GM12878 (cell line): ENCODE data around the gene CYREN. TPM values are rescaled to one million over a fixed set of nuclear protein-coding genes. Genes with fewer than 3 reads are reported as not detected.

ENCODE experiments used
- ATAC-seq: fragments of 200-7000 bp; cut with Tn5 transposase; 3 replicates; pipeline ENCODE4 v1.9.1; 2020; ENCODE audit warnings: mild to moderate bottlenecking, moderate library complexity
- BruUV-seq: library from RNA; stranded (reverse); fragments of 400-500 nt; replicated peaks from 2 replicates; lab custom pipeline; 2021; lab: Mats Ljungman, UMichigan
- CTCF ChIA-PET: fragments of 300-600 bp; sonication (Branson Sonifier 250); formaldehyde crosslinking; extraction: SDS; loops from one replicate; lab custom pipeline; 2021; ENCODE audit warnings: inconsistent platforms; lab: Yijun Ruan, JAX
- POLR2A ChIA-PET: fragments of 350-600 bp; formaldehyde crosslinking; extraction: SDS; loops from one replicate; lab custom pipeline; 2021; ENCODE audit warnings: inconsistent platforms; lab: Charles Lee
- RAD21 ChIA-PET: fragments of 300-600 bp; sonication (Branson Sonifier 250); formaldehyde crosslinking; loops from one replicate; lab custom pipeline; 2023; ENCODE audit warnings: antibody characterized with exemption; ENCODE audit not compliant: unreplicated experiment; lab: Charles Lee
- SMC1A ChIA-PET: fragments of 300-600 bp; sonication (Branson Sonifier 250); formaldehyde crosslinking; loops from one replicate; lab custom pipeline; 2023; ENCODE audit not compliant: unreplicated experiment, uncharacterized antibody; lab: Charles Lee
- DNase-seq: peaks from one replicate; pipeline ENCODE4 v3.0.0-alpha.2; 2011; ENCODE audit warnings: low read depth, low spot score
- FAIRE-seq: peaks from 3 replicates; lab custom pipeline; 2011; peaks lifted over from hg19 to GRCh38; lab: Jason Lieb, UNC
- H2AFZ ChIP-seq: 2 replicates; pipeline ENCODE4 v1.6.0; 2011; ENCODE audit warnings: low read depth, low read length, control low read depth; ENCODE audit not compliant: control insufficient read depth
- H3K27ac ChIP-seq: 2 replicates; pipeline ENCODE4 v1.5.1; 2011; ENCODE audit warnings: control low read depth; ENCODE audit not compliant: control insufficient read depth, insufficient read depth
- H3K27me3 ChIP-seq, 2 experiments: replicated peaks in 1 of 2; 2 replicates each; pipeline versions ENCODE4 v1.6.0 to v1.6.1; 2011; ENCODE audit warnings: low read length in 1 of 2; ENCODE audit not compliant: control insufficient read depth in 2 of 2, insufficient read depth in 2 of 2
- H3K36me3 ChIP-seq, 2 experiments: 2 replicates each; pipeline ENCODE4 v1.5.1; 2011; ENCODE audit warnings: low read length in 1 of 2; ENCODE audit not compliant: control insufficient read depth in 2 of 2, insufficient read depth in 2 of 2
- H3K4me1 ChIP-seq: 2 replicates; pipeline ENCODE4 v1.6.1; 2011; ENCODE audit warnings: mild to moderate bottlenecking, low read length, moderate library complexity, mixed read lengths; ENCODE audit not compliant: control insufficient read depth, insufficient read depth
- H3K4me2 ChIP-seq: 2 replicates; pipeline ENCODE4 v1.6.0; 2011; ENCODE audit warnings: control low read depth; ENCODE audit not compliant: control insufficient read depth, insufficient read depth
- H3K4me3 ChIP-seq: fragments of 200-600 bp; sonication (generic); 2 replicates; pipeline ENCODE4 v1.5.1; 2016
- H3K79me2 ChIP-seq: 2 replicates; pipeline ENCODE4 v1.6.0; 2011; ENCODE audit warnings: low read length; ENCODE audit not compliant: control insufficient read depth, insufficient read depth
- H3K9ac ChIP-seq: 2 replicates; pipeline ENCODE4 v1.8.0; 2011; ENCODE audit warnings: low read length, control low read depth, mixed read lengths; ENCODE audit not compliant: control insufficient read depth, insufficient read depth
- H3K9me3 ChIP-seq: replicated peaks from 3 replicates; pipeline ENCODE4 v1.5.1; 2011; ENCODE audit warnings: mild to moderate bottlenecking, low read length; ENCODE audit not compliant: control insufficient read depth, insufficient read depth
- H4K20me1 ChIP-seq: 2 replicates; pipeline ENCODE4 v1.6.0; 2011; ENCODE audit not compliant: control insufficient read depth, insufficient read depth
- BCLAF1 ChIP-seq: fragments of 450-650 bp; IDR thresholded peaks from 2 replicates; pipeline ENCODE4 v1.6.1; 2017; ENCODE audit warnings: antibody characterized with exemption, mild to moderate bottlenecking, moderate library complexity
- CREB1 ChIP-seq: IDR thresholded peaks from 2 replicates; pipeline ENCODE4 v1.6.1; 2012; ENCODE audit warnings: low read depth, mild to moderate bottlenecking, inconsistent platforms
- DPF2 ChIP-seq: fragments of 450-650 bp; IDR thresholded peaks from 2 replicates; pipeline ENCODE4 v1.6.1; 2017; ENCODE audit warnings: mild to moderate bottlenecking
- E2F8 ChIP-seq: fragments of 450-650 bp; IDR thresholded peaks from 2 replicates; pipeline ENCODE4 v1.6.1; 2018; ENCODE audit warnings: mild to moderate bottlenecking, low read depth, moderate library complexity; ENCODE audit not compliant: partially characterized antibody
- FOXM1 ChIP-seq: IDR thresholded peaks from 2 replicates; pipeline ENCODE4 v1.6.1; 2012; ENCODE audit warnings: low read depth, mild to moderate bottlenecking, inconsistent platforms, low read length, moderate library complexity
- NFIC ChIP-seq: IDR thresholded peaks from 2 replicates; pipeline ENCODE4 v1.6.1; 2012; ENCODE audit warnings: low read depth, mild to moderate bottlenecking, inconsistent platforms, low read length, moderate library complexity
- NR2C1 ChIP-seq: fragments of 450-650 bp; IDR thresholded peaks from 2 replicates; pipeline ENCODE4 v1.6.1; 2017; ENCODE audit warnings: antibody characterized with exemption, mild to moderate bottlenecking, moderate library complexity
- NR2F1 ChIP-seq: fragments of 450-650 bp; conservative IDR thresholded peaks from 2 replicates; pipeline ENCODE4 v1.6.1; 2017; ENCODE audit warnings: mild to moderate bottlenecking
- PBX3 ChIP-seq: IDR thresholded peaks from 2 replicates; pipeline ENCODE4 v1.6.1; 2011; ENCODE audit warnings: mild to moderate bottlenecking, low read depth, low read length, moderate library complexity; ENCODE audit not compliant: insufficient replicate concordance
- SUPT20H ChIP-seq: IDR thresholded peaks from 2 replicates; pipeline ENCODE4 v1.6.1; 2011; ENCODE audit warnings: low read depth, mild to moderate bottlenecking, low read length, moderate library complexity, borderline replicate concordance; ENCODE audit not compliant: control insufficient read depth
- YBX1 ChIP-seq: fragments of 450-650 bp; IDR thresholded peaks from 2 replicates; pipeline ENCODE4 v1.6.1; 2016; ENCODE audit warnings: antibody characterized with exemption
- ZZZ3 ChIP-seq: IDR thresholded peaks from 2 replicates; pipeline ENCODE4 v1.6.1; 2011; ENCODE audit warnings: low read depth; ENCODE audit not compliant: control insufficient read depth, insufficient read length
- WGBS: methylation state at CpG from one replicate; pipeline ENCODE4 v1.1.6; 2016; ENCODE audit warnings: low lambda C conversion rate; ENCODE audit not compliant: insufficient replicate concordance, insufficient coverage; ENCODE audit errors: missing lambda C conversion rate; 5-methylcytosine and 5-hydroxymethylcytosine counted together
- in situ Hi-C: fragments of 300-500 bp; cut with MboI; formaldehyde crosslinking; loops from 9 replicates; pipeline ENCODE4 v1.14.3; 2018; ENCODE audit warnings: mixed read lengths
- intact Hi-C: fragments of 100-400 bp; cut with micrococcal nuclease; formaldehyde crosslinking; loops from one replicate; pipeline ENCODE4 v1.14.2; 2022; ENCODE audit not compliant: unreplicated experiment
- polyA plus RNA-seq, 11 experiments: library from polyadenylated mRNA; depleted of rRNA in 4 of 11; unstranded in 6 of 11; stranded (reverse) in 5 of 11; fragments of >200 nt; fragmentation: Nextera tagmentation in 4 of 11; fragmentation: Illumina TruSeq in 1 of 11; extraction: Ambion mirVana in 4 of 11; extraction: Trizol in 1 of 11; gene quantifications; 1 replicate in 1 of 11; 2 replicates in 10 of 11; pipeline versions ENCODE4 v1.2.1 to v1.2.3, GENCODE V29; 2011 to 2016; ENCODE audit warnings: inconsistent platforms in 2 of 11, missing spikeins in 2 of 11, low read depth in 1 of 11
- total RNA-seq, 4 experiments: library from RNA; depleted of rRNA in 3 of 4; stranded (reverse); fragments of >200 nt in 3 of 4; fragmentation: Illumina TruSeq in 1 of 4; extraction: Trizol in 1 of 4; gene quantifications; 2 replicates each; pipeline versions ENCODE4 v1.2.1 to v1.2.3, GENCODE V29; 2013 to 2021
- TF ChIP-seq, protein P1 (sequence below): fragments of 450-650 bp; IDR thresholded peaks from 2 replicates; pipeline ENCODE4 v1.6.1; 2017; ENCODE audit warnings: low read depth, mild to moderate bottlenecking, moderate library complexity
- TF ChIP-seq, protein P2 (sequence below): fragments of 450-650 bp; IDR thresholded peaks from 2 replicates; pipeline ENCODE4 v1.6.1; 2016; ENCODE audit warnings: mild to moderate bottlenecking

The CYREN gene
- total and polyA plus RNA-seq, 10 of the 15 experiments (the other 5 are each of a cell fraction or from before 2014, with no cell fraction given) = 8.7 to 64.3 (median 55.7) TPM

DNA sequence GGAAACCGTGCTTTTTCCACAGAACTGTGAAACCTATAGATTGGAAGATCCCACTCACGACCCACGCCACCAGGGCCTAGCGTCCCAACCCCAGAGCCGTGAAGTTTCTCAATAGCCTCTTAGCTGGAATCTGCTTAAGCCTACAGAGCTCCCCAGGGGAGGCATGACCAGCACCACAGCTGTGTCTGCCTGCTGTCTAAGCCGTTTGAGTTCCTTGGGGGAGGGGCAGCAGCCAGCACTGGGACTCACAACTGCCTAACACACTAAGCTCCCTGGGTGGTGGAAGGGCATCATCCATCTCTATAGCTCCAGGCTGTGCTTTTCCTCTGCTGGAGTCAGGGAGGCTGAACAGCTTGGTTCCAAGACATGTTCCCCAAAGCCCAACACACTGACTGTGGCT, 48.6 kb downstream of the CYREN start:
- in situ Hi-C loops = no loop called here
- ChIA-PET SMC1A (no interaction called here), RAD21 (no interaction called here), POLR2A (no interaction called here), CTCF (no interaction called here)
- H3K4me3 ChIP-seq = no peak overlapping the region
- no peaks in the 10 kb centered on the region for H3K27me3 ChIP-seq
- no peaks in the 10 kb centered on the region; the same call in 1 of the 3 replicates for H3K9me3 ChIP-seq
- ATAC-seq (no peak), DNase-seq (no peak), FAIRE-seq (no peak)
- no peak overlapping the region for H2AFZ ChIP-seq
- H4K20me1 ChIP-seq = no peaks in the 10 kb centered on the region
- H3K36me3 ChIP-seq = no peaks in the 10 kb centered on the region
- no peaks in the 10 kb centered on the region for H3K79me2 ChIP-seq
- H3K9ac ChIP-seq = no peak overlapping the region
- BruUV-seq = no TSS peak
- 72% methylated on average over 5 of the region's 6 CpGs for WGBS
- no peak overlapping the region for H3K27ac ChIP-seq
- intact Hi-C loops = no loop called here
- H3K4me1 ChIP-seq = no peaks in the 10 kb centered on the region
- no peak overlapping the region for H3K4me2 ChIP-seq
- TF ChIP-seq FOXM1 (no peak), NFIC (no peak), CREB1 (no peak), ZZZ3 (no peak), SUPT20H (no peak), YBX1 (no peak), BCLAF1 (no peak), E2F8 (no peak), PBX3 (no peak), NR2C1 (no peak), DPF2 (no peak), NR2F1 (no peak)
- TF ChIP-seq, protein P1, sequence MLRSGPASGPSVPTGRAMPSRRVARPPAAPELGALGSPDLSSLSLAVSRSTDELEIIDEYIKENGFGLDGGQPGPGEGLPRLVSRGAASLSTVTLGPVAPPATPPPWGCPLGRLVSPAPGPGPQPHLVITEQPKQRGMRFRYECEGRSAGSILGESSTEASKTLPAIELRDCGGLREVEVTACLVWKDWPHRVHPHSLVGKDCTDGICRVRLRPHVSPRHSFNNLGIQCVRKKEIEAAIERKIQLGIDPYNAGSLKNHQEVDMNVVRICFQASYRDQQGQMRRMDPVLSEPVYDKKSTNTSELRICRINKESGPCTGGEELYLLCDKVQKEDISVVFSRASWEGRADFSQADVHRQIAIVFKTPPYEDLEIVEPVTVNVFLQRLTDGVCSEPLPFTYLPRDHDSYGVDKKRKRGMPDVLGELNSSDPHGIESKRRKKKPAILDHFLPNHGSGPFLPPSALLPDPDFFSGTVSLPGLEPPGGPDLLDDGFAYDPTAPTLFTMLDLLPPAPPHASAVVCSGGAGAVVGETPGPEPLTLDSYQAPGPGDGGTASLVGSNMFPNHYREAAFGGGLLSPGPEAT = no peak
- TF ChIP-seq, protein P2, sequence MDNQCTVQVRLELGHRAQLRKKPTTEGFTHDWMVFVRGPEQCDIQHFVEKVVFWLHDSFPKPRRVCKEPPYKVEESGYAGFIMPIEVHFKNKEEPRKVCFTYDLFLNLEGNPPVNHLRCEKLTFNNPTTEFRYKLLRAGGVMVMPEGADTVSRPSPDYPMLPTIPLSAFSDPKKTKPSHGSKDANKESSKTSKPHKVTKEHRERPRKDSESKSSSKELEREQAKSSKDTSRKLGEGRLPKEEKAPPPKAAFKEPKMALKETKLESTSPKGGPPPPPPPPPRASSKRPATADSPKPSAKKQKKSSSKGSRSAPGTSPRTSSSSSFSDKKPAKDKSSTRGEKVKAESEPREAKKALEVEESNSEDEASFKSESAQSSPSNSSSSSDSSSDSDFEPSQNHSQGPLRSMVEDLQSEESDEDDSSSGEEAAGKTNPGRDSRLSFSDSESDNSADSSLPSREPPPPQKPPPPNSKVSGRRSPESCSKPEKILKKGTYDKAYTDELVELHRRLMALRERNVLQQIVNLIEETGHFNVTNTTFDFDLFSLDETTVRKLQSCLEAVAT = no peak
